Neural cell (in vitro differentiated cells): ENCODE results near the gene SETD4. TPM values are rescaled to one million over a fixed set of nuclear protein-coding genes. Genes with fewer than 3 reads are reported as not detected.

Source experiments
- H2AFZ ChIP-seq: fragments of 200-600, 300-800 bp; sonication (generic), shearing (Covaris generic); 2 replicates; pipeline ENCODE4 v1.6.0; 2014; ENCODE audit warnings: low read depth, mild to moderate bottlenecking, antibody characterized with exemption, low read length, moderate library complexity
- H3F3A ChIP-seq: fragments of 200-600 bp; shearing (Covaris generic); 2 replicates; pipeline ENCODE4 v1.6.1; 2016; ENCODE audit warnings: mild to moderate bottlenecking, moderate library complexity, mixed read lengths, antibody characterized with exemption, low read length; ENCODE audit not compliant: insufficient read depth, poor library complexity, severe bottlenecking
- H3K27ac ChIP-seq: fragments of 200-600, 300-800 bp; sonication (generic), shearing (Covaris generic); 2 replicates; pipeline ENCODE4 v1.5.1; 2014; ENCODE audit warnings: mild to moderate bottlenecking, low read length, moderate library complexity
- H3K27me3 ChIP-seq: fragments of 300-800, 200-600 bp; sonication (generic), shearing (Covaris generic); 2 replicates; pipeline ENCODE4 v1.6.0; 2014; ENCODE audit warnings: mild to moderate bottlenecking, low read depth, low read length, moderate library complexity; ENCODE audit not compliant: insufficient read depth
- H3K36me3 ChIP-seq: fragments of 300-800, 200-600 bp; sonication (generic), shearing (Covaris generic); 2 replicates; pipeline ENCODE4 v1.5.1; 2014; ENCODE audit warnings: mild to moderate bottlenecking, antibody characterized with exemption, low read length, moderate library complexity; ENCODE audit not compliant: insufficient read depth
- H3K4me2 ChIP-seq: fragments of 300-800, 200-600 bp; sonication (generic), shearing (Covaris generic); 2 replicates; pipeline ENCODE4 v1.6.0; 2014; ENCODE audit warnings: mild to moderate bottlenecking, low read length
- H3K4me3 ChIP-seq: fragments of 300-800, 200-600 bp; sonication (generic), shearing (Covaris generic); 2 replicates; pipeline ENCODE4 v1.5.1; 2014; ENCODE audit warnings: mild to moderate bottlenecking, low read length, moderate library complexity
- H3K79me2 ChIP-seq: fragments of 200-600 bp; shearing (Covaris generic); replicated peaks from 2 replicates; pipeline ENCODE4 v1.6.0; 2014; ENCODE audit warnings: mild to moderate bottlenecking, low read length, moderate library complexity; ENCODE audit not compliant: insufficient read depth
- H3K9ac ChIP-seq: fragments of 300-800, 200-600 bp; sonication (generic), shearing (Covaris generic); 2 replicates; pipeline ENCODE4 v1.6.1; 2016; ENCODE audit warnings: mild to moderate bottlenecking, low read length, mixed read lengths
- H3K9me2 ChIP-seq: fragments of 200-600 bp; shearing (Covaris generic); 2 replicates; pipeline ENCODE4 v1.6.1; 2016; ENCODE audit warnings: mild to moderate bottlenecking, low read length, mixed read lengths; ENCODE audit not compliant: insufficient read depth
- H3K9me3 ChIP-seq: fragments of 200-600, 300-800 bp; sonication (generic), shearing (Covaris generic); 2 replicates; pipeline ENCODE4 v1.6.1; 2016; ENCODE audit warnings: mild to moderate bottlenecking, mixed run types, low read length, moderate library complexity, mixed read lengths
- H4K20me1 ChIP-seq: fragments of 200-600 bp; shearing (Covaris generic); 2 replicates; pipeline ENCODE4 v1.6.1; 2016; ENCODE audit warnings: mild to moderate bottlenecking, mixed run types; ENCODE audit not compliant: insufficient read depth
- CTCF ChIP-seq: fragments of 450-650 bp; IDR thresholded peaks from 2 replicates; pipeline ENCODE4 v1.5.1; 2014; ENCODE audit warnings: antibody characterized with exemption, mild to moderate bottlenecking, moderate library complexity; ENCODE audit not compliant: poor library complexity, severe bottlenecking
- EP300 ChIP-seq: fragments of 450-650 bp; conservative IDR thresholded peaks from 2 replicates; pipeline ENCODE4 v1.6.1; 2014; ENCODE audit warnings: antibody characterized with exemption, mild to moderate bottlenecking, moderate library complexity; ENCODE audit not compliant: poor library complexity, severe bottlenecking
- EZH2 ChIP-seq: fragments of 200-600, 300-800 bp; shearing (Covaris generic), sonication (generic); IDR thresholded peaks from 2 replicates; pipeline ENCODE4 v1.6.1; 2014; ENCODE audit warnings: antibody characterized with exemption, low read length, borderline replicate concordance, mild to moderate bottlenecking; ENCODE audit not compliant: insufficient read depth, poor library complexity, severe bottlenecking
- MXI1 ChIP-seq: fragments of 450-650 bp; conservative IDR thresholded peaks from 2 replicates; pipeline ENCODE4 v1.6.1; 2014; ENCODE audit warnings: antibody characterized with exemption, mild to moderate bottlenecking; ENCODE audit not compliant: poor library complexity, severe bottlenecking
- POLR2AphosphoS5 ChIP-seq: IDR thresholded peaks from 2 replicates; pipeline ENCODE4 v1.6.1; 2012
- RAD21 ChIP-seq: fragments of 450-650 bp; conservative IDR thresholded peaks from 2 replicates; pipeline ENCODE4 v1.6.1; 2014; ENCODE audit warnings: antibody characterized with exemption, mild to moderate bottlenecking, moderate library complexity
- REST ChIP-seq: IDR thresholded peaks from 2 replicates; pipeline ENCODE4 v1.6.1; 2012; ENCODE audit warnings: borderline replicate concordance
- SMC3 ChIP-seq: fragments of 450-650 bp; conservative IDR thresholded peaks from 2 replicates; pipeline ENCODE4 v1.6.1; 2014; ENCODE audit warnings: antibody characterized with exemption, mild to moderate bottlenecking, moderate library complexity; ENCODE audit not compliant: poor library complexity
- TAF1 ChIP-seq: IDR thresholded peaks from 2 replicates; pipeline ENCODE4 v1.6.1; 2012; ENCODE audit warnings: low read depth
- polyA plus RNA-seq: library from polyadenylated mRNA; depleted of rRNA; stranded (reverse); fragments of >200 nt; gene quantifications from 2 replicates; pipeline ENCODE4 v1.2.3, GENCODE V29; 2014

SETD4 gene
- polyA plus RNA-seq, 1 donor from 2014 or later, result 64.4 TPM

GRCh38 chr21:35994613-35995012 lies 65.7 kb downstream of the SETD4 start:
- no peaks in the 10 kb centered on the region for H4K20me1 ChIP-seq
- H3K4me3 ChIP-seq, result no peak overlapping the region
- no peaks in the 10 kb centered on the region for H3K9me3 ChIP-seq
- H3K9me2 ChIP-seq, result no peaks in the 10 kb centered on the region
- H3K79me2 ChIP-seq, result no peaks in the 10 kb centered on the region
- H2AFZ ChIP-seq, result no peak overlapping the region
- H3K27ac ChIP-seq, result no peak overlapping the region
- no peaks in the 10 kb centered on the region for H3F3A ChIP-seq
- no peak overlapping the region for H3K9ac ChIP-seq
- H3K27me3 ChIP-seq, result no peaks in the 10 kb centered on the region
- TF ChIP-seq MXI1 (no peak), POLR2AphosphoS5 (no peak), TAF1 (no peak), SMC3 (no peak), REST (no peak), EP300 (no peak), EZH2 (no peak), CTCF (no peak), RAD21 (no peak)
- no peaks in the 10 kb centered on the region for H3K36me3 ChIP-seq
- H3K4me2 ChIP-seq, result no peak overlapping the region

DNA sequence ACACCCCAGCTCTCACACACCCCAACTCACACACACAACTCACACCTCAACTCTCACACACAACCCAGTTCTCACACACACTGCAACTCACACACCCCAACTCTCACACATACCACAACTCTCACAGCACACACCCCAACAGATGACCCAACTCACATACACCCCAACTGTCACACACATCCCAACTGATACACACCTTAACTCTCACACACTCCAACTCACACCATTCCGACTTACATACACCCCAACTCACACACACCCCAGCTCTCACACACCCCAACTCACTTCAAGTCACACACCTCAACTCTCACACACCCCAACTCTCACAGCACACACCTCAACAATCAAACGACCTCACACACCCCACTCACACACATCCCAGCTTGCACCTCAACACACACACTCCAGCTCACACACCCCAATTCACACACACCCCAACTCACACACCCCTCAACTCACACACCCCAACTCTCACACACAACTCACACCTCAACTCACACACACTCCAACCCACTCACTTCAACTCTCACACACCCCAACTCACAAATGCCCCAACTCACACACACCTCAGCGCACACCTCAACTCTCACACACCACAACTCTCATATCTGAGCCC lies 66.3 kb downstream of the SETD4 start:
- no peak overlapping the region for H3K4me3 ChIP-seq
- no peaks in the 10 kb centered on the region for H3K36me3 ChIP-seq
- H2AFZ ChIP-seq, result no peak overlapping the region
- H3K27ac ChIP-seq, result no peak overlapping the region
- H3K79me2 ChIP-seq, result no peaks in the 10 kb centered on the region
- H3K9me2 ChIP-seq, result no peaks in the 10 kb centered on the region
- no peaks in the 10 kb centered on the region for H4K20me1 ChIP-seq
- no peak overlapping the region for H3K9ac ChIP-seq
- no peaks in the 10 kb centered on the region for H3F3A ChIP-seq
- H3K9me3 ChIP-seq, result no peaks in the 10 kb centered on the region
- TF ChIP-seq RAD21 (no peak), MXI1 (no peak), TAF1 (no peak)
- no peaks in the 10 kb centered on the region for H3K27me3 ChIP-seq
- H3K4me2 ChIP-seq, result no peak overlapping the region

DNA sequence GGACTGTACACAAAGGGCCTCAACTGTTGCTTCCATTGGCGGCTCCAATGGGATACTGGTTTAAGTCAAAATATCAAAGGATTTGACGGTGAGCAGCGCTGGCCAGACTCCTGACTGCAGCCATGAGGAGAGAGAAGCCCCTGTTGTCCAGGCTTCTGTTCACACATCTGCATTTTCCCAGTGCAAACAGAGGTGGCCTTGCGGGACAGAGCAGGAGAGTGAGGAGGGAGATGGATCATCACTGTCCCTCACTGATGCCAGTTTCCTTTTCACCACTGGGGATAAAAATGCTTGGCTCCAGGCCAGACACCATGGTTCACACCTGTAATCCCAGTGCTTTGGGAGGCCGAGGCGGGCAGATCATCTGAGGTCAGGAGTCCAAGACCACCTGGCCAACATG lies 69.2 kb downstream of the SETD4 start:
- no peaks in the 10 kb centered on the region for H3K79me2 ChIP-seq
- no peaks in the 10 kb centered on the region for H4K20me1 ChIP-seq
- no peaks in the 10 kb centered on the region for H3K27me3 ChIP-seq

More for the DNA sequence above, 69.2 kb downstream of the SETD4 start:
- H3K9ac ChIP-seq, result no peak overlapping the region
- H3K9me3 ChIP-seq, result no peaks in the 10 kb centered on the region
- TF ChIP-seq RAD21 (no peak), MXI1 (no peak), CTCF (no peak), REST (no peak), EP300 (no peak), TAF1 (no peak), SMC3 (no peak), POLR2AphosphoS5 (no peak), EZH2 (no peak)
- H3K9me2 ChIP-seq, result no peaks in the 10 kb centered on the region
- H3K4me3 ChIP-seq, result no peak overlapping the region
- H2AFZ ChIP-seq, result no peak overlapping the region
- H3K27ac ChIP-seq, result no peak overlapping the region
- no peaks in the 10 kb centered on the region for H3F3A ChIP-seq
- no peak overlapping the region for H3K4me2 ChIP-seq
- H3K36me3 ChIP-seq, result no peaks in the 10 kb centered on the region
